Endometrium (tissue), 2 donors: ENCODE measurements around the gene GNB1L.

Experiments
- FAIRE-seq: peaks from 2 replicates; lab custom pipeline; 2012; peaks lifted over from hg19 to GRCh38; lab: Jason Lieb, UNC
- donor health status: control.
- donor health status: control.

Gene GNB1L

GRCh38 chr22:19822301-19823117, 32.2 kb downstream of the GNB1L start:
- no peak for FAIRE-seq

- FAIRE-seq: no peak
These were observed 33.0 kb downstream of the GNB1L start for GRCh38 chr22:19821523-19822300.

GRCh38 chr22:19820880-19821522, 33.7 kb downstream of the GNB1L start:
- FAIRE-seq: no peak

DNA sequence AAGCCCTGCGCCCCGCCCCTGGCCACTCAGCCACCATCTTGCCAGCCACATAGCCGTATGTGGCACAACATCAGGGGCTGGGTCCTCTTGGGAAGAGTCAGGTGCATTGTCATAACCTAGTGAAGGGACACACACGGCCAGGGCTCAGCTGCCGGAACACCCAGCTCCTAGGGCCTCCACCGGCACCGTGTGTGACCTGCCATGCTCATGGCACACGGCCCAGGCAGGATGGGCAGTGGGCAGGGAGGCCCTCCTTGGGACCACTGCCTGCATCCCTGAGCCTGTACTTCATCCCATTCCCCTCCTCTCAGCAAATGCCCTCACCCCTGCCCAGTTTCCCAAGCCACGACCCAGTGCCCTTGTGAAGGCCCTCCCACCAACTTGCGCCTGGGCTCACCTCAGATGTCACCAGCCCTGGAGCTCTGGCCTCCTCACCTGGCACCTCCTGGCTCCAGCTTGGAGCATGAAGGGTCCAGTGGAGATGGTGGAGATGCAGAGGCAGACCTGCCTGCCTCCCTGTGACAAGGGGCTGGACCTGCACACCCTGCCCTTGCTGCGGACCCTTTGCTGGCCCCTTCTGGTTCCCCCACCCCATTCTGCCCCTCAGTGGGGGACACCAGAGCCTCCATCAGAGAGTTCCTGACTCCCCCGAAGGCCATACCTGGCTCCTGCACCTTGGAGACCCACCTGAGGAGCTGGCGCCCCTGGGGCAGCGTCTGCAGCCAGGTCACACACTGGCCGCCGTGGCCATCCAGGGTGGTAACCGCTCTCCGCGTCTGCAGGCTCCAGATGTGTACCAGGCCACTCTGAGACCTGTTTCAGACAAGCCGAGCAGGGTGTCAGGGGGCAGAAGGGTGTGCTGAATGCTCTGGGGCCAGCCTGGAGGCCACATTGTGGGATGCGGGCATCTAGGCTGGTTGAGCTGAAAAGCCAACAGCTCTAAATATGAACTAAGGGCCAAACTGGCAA, 34.5 kb downstream of the GNB1L start:
- no peak for FAIRE-seq

DNA sequence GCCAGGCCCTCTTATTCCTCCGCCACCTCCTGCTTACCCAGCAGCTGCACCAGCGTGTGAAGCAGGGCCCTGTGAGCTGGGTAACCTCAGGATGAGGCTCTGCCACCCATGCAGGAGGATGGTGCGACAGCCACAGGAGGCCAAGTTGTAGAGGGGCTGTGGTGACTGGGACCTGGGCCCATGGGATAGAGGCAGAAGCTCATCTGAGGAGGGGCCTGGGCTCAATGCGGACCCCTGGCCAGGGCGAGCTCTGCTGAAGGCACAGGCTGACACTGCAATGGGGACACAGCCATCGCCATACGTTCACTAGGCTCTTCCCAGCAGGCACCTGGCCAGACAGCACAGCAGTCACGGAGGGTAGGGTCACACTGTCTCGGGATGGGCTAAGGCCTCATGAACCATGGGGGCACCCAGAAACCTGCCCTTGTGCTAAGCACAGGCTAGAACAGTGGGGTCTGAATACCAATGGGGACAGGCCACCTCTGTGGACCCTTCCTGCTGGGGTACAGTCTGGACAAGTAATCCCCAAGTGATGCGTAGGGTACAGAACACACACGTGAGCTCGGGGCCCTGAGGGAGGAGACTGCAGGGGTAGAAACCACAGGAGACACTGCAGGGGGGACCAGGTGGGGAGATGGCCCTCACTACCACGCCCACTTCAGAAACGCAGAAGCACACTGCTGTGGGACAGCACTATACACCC, 35.3 kb downstream of the GNB1L start:
- FAIRE-seq: no peak

- FAIRE-seq: no peak
These were observed 36.1 kb downstream of the GNB1L start for GRCh38 chr22:19818324-19819207.

- no peak for FAIRE-seq
These were observed 38.1 kb downstream of the GNB1L start for GRCh38 chr22:19816372-19817119.

DNA sequence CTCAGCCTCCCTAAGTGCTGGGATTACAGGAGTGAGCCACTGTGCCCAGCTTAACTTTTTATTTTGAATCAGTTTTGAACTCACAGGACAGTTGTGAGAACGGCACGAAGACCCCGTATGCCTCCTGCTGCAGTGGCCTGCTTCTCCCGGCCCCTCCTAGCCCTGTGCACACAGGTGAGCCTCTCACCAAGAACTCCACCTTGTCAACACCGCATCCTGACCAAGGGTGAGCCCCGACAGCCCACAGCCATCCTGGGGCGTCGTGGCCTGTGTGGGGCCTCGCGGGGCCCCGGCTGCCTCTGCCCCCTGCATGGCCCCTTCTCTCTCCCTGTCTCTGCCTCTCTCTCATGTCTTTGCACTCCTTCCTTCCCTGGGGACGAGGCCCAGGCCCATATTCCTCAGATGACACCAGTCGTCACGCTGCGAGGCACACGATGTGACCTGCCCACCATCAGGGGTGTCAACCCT, 38.8 kb downstream of the GNB1L start:
- FAIRE-seq: no peak

- no peak for FAIRE-seq
These were observed 39.4 kb downstream of the GNB1L start for GRCh38 chr22:19815093-19815822.

DNA sequence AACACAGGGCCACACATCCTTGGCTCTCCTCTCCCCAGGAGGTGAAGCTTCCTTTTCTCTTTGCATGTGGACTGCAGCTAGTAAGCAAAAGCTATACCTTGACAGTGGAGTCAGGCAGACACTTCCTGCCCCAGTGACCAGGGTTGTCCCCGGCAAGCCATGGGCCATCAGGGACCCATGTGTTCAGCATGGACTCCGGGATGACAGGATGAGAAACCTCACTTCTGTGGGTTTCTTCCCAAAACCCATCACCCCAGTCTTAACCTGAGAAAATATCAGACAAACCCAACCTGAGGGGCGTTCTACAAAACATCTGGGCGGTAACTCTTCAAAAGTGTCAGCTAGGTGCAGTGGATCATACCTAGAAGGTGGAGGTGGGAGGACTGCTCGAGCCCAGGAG, 40.2 kb downstream of the GNB1L start:
- FAIRE-seq: no peak

- no peak for FAIRE-seq
These were observed 41.8 kb downstream of the GNB1L start for GRCh38 chr22:19812910-19813309.

- FAIRE-seq: no peak
These were observed 42.6 kb downstream of the GNB1L start for GRCh38 chr22:19811811-19812771.

GRCh38 chr22:19811211-19811621, 43.5 kb downstream of the GNB1L start:
- no peak for FAIRE-seq

DNA sequence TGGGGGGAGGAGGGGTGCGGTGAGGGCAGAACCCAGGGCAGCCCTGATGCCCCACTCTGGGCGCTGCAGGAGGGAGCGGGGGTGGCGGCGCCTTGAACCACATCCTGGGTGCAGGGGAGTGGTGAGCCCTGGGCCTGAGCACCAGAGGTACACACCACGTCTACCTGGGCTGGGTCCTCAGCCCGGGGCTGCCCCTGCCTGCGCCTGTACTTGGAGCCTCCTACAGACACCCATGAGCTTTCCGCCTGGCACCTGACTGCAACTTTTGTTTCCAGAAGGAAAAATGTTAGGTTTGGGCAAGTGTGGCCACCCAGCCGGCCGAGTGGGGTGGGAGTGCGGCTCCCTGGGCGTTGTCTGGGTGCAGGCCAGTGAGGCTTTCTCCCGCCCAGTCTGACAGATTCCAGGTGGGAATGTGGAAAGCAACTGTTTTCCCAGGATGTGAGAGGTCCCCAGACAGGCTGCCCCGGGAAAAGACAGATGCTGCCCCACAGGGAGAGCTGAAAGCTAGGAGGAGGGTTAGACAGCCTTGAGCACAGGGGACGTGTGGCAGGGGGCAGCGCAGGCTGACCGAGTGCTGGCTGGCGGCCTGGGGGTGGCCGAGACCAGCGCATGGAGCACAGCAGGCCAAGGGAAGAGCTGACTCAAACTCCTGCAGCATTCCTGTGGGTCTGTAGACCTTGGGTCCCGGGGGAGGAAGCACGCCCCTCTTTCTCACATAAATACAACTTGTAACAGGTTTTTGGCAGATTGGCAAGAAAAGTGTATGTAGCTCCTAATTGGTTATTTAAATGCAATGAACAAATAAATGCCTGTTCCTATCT, 44.1 kb downstream of the GNB1L start:
- FAIRE-seq: no peak

- FAIRE-seq: no peak
These were observed 44.9 kb downstream of the GNB1L start for GRCh38 chr22:19809741-19810140.

DNA sequence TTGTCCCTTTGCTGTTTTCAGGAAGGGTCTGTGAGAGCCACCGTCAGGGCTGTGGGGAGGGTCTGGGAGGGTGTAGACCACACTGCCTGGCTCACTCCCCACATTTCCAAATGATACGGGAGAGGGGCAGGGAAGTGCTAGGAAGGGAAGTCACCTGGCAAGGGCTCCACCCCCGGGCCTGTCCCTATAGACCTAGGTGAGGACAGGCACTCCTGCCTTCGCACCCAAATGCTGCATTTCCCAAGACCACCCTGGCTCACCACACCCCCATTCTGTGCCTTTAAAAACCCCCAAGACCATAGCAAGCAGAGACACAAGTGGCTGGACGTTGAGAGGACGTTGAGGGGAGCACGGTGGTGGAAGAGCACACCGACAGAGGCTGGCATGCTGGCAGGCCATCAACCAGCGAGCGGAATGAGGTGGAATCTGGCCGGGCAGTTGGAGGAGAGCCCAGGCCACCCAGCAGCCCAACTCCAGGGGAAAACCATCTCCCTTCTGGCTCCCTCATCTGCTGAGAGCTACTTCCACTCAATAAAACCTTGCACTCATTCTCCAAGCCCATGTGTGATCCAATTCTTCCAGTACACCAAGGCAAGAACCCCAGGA, 45.7 kb downstream of the GNB1L start:
- FAIRE-seq: no peak
